Mucosa of stomach (tissue), 1 donor: ENCODE results near the gene RGS14.

Source experiments
- H3K27me3 ChIP-seq: one replicate; pipeline ENCODE4 v1.7.0; 2013; ENCODE audit warnings: mild to moderate bottlenecking, low read length; ENCODE audit not compliant: control insufficient read depth, insufficient read depth
- H3K36me3 ChIP-seq: one replicate; pipeline ENCODE4 v1.7.0; 2013; ENCODE audit warnings: low read length; ENCODE audit not compliant: control insufficient read depth, insufficient read depth
- H3K4me1 ChIP-seq: one replicate; pipeline ENCODE4 v1.7.0; 2013; ENCODE audit warnings: mild to moderate bottlenecking, low read length; ENCODE audit not compliant: control insufficient read depth, insufficient read depth
- H3K4me3 ChIP-seq: one replicate; pipeline ENCODE4 v1.7.0; 2013; ENCODE audit warnings: low read length
- H3K9ac ChIP-seq: one replicate; pipeline ENCODE4 v1.7.0; 2013; ENCODE audit warnings: mild to moderate bottlenecking, low read length, moderate library complexity
- H3K9me3 ChIP-seq: one replicate; pipeline ENCODE4 v1.7.0; 2013; ENCODE audit warnings: mild to moderate bottlenecking, low read length, moderate library complexity; ENCODE audit not compliant: control insufficient read depth
- donor health status: Pancreatic carcinoma.

Gene RGS14, protein sequence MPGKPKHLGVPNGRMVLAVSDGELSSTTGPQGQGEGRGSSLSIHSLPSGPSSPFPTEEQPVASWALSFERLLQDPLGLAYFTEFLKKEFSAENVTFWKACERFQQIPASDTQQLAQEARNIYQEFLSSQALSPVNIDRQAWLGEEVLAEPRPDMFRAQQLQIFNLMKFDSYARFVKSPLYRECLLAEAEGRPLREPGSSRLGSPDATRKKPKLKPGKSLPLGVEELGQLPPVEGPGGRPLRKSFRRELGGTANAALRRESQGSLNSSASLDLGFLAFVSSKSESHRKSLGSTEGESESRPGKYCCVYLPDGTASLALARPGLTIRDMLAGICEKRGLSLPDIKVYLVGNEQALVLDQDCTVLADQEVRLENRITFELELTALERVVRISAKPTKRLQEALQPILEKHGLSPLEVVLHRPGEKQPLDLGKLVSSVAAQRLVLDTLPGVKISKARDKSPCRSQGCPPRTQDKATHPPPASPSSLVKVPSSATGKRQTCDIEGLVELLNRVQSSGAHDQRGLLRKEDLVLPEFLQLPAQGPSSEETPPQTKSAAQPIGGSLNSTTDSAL

DNA sequence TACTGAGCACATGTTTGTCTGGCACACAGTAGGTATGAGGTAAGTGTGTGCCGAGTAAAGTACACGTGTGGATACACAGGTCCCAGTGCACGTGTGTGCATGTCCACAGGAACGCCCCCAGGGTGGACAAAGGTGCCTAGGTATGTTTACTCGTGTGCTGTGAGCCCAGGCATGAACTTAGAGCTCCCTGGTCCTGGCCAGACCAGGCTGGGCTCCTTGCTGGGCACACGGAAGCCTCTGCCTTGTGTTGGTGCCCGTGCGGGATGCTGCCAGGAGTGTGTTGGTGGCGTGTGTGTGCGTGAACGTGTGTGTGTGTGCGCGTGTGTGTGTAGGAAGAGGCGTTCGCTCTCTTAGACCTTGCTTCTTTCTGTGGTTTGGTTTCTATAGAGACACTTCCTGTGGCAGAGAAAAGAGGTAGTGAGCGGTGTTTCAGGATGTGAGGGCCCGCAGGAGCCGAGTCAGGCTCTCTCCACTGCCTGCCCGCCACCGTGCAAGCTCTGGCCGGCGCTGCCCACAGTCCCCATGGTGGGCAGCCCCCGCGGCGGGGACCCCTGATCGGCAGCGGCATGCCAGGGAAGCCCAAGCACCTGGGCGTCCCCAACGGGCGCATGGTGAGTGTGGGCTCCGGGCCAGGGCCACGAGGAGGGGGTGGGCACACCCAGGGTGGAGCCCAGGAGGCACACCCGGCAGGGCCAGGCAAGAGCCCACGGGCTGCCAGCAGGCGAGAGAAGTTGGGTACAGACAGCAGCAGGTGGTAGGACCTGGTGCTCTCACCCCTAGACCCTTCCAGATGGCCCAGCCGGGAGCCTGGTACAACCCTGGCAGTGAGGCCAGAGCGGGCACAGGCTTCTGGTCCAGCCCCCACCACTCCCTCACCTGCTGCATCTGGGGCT is at the start of gene RGS14:
RGS14 (plus strand) TSS at position 466 of the 893 bp plus-strand sequence; CDS start at position 567, 101 bp downstream.
- Histone ChIP-seq H3K36me3 (no peaks in the 10 kb centered on the region), H3K4me1 (peaks cover 34% of the 10 kb centered on the region), H3K9me3 (no peaks in the 10 kb centered on the region), H3K27me3 (no peaks in the 10 kb centered on the region), H3K9ac (peak within 1 kb of the TSS; percentile 51), H3K4me3 (peak within 1 kb of the TSS; percentile 7)

DNA sequence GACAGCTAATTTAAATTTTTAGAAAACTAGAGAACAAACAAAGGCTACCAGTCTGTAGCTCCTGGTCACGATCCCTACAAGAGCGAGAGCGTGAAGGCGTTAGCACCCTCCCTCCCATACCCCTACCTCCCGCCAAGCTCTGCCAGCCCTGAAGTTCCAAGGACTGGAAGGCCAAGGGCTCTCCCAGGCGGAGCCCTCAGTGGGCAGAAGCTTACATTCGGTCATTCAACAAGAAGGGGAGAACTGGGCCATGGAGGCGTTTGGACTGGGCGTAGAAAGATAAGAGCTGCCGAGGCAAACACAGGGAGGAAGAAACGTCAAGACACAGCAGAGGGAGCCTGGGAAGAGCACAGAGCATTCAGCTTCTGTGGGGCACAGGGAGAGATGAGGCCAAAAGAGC is 49.0 kb upstream of the RGS14 start:
- Histone ChIP-seq H3K36me3 (peaks cover 3% of the 10 kb centered on the region), H3K4me3 (no peak overlapping the region), H3K9ac (no peak overlapping the region), H3K9me3 (no peaks in the 10 kb centered on the region), H3K27me3 (no peaks in the 10 kb centered on the region), H3K4me1 (peaks cover 36% of the 10 kb centered on the region)

DNA sequence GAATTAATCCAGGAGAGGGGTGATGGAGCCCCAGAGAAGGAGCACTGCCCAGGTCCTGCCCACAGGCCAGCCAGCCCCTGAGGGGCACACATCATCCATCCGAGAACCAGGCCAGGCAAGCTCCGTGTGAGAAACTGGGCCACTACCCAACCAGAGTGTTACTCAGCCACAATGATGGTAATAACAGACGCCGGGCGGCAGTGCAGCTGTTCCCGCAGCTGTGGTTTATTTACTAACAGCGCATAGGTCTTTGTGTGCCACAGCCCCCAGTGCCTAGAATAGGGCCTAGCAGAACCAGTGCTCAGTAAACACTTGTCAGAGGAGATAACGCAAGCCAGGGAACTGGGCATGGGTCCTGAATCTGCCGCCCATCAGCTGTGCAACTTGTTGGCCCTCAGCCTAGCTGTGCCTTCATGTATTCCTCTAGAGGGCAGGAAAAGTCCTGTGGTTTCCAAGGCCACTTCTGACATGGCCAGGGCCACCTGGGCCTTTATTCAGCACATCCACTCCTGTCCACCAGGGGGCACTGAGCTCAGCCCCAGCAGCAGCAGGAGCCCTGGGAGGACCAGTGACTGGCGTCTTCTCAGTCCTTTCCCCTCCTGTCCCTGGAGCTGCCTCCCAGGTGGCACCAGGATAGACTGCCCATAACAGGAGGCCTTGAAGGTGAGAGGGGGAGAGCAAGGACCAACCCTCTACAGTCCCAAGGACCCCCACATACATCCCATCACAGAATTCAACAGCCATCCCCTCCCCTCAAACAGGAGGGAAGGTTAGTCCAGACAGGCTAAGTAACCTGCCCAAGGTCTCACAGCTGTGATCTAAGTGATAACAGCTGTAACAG is 48.2 kb upstream of the RGS14 start:
- no peak overlapping the region for H3K4me3 ChIP-seq
- H3K9ac ChIP-seq = no peak overlapping the region
- H3K36me3 ChIP-seq = peaks cover 3% of the 10 kb centered on the region
- H3K4me1 ChIP-seq = peaks cover 32% of the 10 kb centered on the region
- H3K9me3 ChIP-seq = no peaks in the 10 kb centered on the region
- no peaks in the 10 kb centered on the region for H3K27me3 ChIP-seq

DNA sequence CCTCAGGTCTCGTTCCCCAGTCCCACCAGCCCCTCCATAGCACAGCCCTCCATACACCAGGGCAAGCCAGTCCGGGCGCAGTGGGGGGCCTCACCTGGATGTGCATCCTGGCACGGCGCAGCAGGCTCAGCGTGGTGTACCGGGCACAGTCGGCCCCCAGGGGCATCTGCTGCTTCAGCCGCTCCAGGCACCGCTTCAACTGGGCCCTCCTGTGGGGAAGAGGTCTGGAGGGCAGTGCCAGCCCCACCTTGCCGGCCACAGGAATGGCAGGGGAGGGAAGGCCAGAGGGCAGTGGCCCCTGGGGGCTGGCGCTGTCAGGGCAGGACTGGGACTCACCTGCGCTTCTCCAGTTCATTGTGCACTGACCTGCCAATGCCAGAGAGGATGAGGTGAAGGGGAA is 47.4 kb upstream of the RGS14 start:
- H3K9me3 ChIP-seq = no peaks in the 10 kb centered on the region
- H3K36me3 ChIP-seq = no peaks in the 10 kb centered on the region
- H3K27me3 ChIP-seq = no peaks in the 10 kb centered on the region
- H3K4me1 ChIP-seq = peaks cover 25% of the 10 kb centered on the region
- peak overlapping the region; percentile 28 for H3K9ac ChIP-seq
- H3K4me3 ChIP-seq = no peak overlapping the region

DNA sequence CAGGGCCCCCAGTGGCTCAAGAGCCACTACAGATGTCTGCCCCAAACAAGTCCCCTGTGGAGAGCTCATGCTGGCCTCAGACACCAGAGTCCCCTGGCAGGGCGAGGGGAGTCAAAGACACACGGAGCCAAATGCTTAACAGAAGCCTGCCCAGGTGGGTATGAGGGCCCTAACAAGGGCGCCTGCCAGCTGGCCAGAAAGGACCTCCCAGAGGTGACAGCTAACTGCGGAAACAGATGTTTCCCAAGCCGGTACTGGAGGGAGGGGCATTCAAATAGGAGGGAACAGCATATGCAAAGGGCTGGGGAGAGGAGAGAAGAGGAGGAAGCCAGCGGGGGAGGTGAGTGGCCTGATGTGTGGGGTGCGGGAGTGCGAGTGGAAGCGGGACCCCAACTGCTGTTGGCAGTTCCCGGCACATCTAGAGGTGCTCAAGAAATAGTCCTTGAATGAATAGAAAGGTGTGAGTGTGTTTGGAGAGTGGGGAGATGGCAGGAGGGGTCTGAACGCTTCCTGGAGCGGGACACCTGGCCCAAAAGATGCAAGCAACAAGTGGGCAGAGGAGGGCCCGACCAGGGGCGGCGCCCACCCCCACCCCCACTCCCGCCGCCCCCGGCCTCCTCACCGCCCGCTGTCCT is 46.9 kb upstream of the RGS14 start:
- no peaks in the 10 kb centered on the region for H3K36me3 ChIP-seq
- H3K27me3 ChIP-seq = no peaks in the 10 kb centered on the region
- no peaks in the 10 kb centered on the region for H3K9me3 ChIP-seq
- H3K4me3 ChIP-seq = no peak overlapping the region
- H3K4me1 ChIP-seq = peaks cover 19% of the 10 kb centered on the region
- H3K9ac ChIP-seq = peak overlapping the region; percentile 28

DNA sequence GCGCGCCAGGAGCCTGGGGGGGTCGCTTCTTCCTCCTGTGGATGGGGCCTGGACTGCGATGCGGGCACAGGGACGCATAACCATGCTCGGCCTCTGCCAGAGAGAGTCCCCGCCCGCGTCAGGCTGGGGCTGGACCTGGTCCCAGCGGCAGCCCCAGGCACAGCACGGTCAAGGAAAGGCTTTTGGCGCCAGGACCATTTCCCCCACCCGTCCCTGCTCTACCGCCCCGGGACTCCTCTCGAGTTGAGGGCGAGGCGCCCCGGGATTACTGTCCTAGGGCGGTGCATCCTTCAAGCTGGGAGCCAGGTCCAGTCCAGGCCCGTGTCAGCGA is 46.4 kb upstream of the RGS14 start:
- Histone ChIP-seq H3K36me3 (no peaks in the 10 kb centered on the region), H3K27me3 (no peaks in the 10 kb centered on the region), H3K9me3 (no peaks in the 10 kb centered on the region), H3K4me1 (peaks cover 19% of the 10 kb centered on the region), H3K4me3 (no peak overlapping the region), H3K9ac (peak overlapping the region; percentile 43)

DNA sequence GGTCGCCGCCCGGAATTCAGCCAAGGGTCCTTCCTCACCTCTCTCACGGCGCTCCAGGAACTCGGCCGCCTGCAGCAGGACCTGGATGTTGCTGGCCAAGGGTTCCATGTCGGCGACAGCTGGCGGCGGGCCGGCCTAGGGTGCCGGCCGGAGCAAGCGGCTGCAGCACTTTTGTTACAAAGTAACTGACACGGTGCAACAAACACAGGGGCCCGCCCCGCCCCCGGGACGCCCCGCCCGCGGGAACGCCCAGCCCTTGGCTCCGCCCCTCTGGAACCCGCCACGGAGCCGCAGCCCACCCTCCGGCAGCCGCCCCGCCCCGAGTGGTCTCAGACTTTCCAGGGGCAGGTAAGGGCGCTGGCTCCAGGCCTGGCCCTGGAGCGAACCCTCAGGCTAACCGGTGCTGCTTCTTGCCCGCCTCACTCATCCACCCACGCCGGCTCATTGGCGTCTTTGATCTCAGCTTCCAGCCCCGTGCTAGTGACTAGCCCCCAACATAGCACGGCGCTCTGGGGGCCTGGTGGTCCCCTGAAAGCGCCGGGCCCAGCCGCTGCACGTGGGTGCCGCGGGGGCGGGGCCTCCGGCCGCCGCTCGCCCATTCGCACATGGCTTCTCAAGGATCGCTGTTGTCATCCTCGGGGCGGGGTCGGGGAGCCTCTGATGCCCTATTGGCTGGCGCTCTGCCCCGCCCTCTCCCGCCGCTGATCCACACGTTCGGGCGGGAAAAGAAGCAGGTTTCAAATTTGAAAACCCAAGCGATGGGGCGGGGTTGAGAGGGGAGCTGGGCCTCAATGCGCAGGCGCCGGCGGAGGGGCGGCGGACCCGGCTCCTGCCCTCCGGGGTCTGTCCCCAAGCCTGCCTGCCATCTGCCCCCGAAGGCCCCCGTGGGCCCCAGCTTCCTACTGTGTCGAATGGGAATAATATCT is 45.7 kb upstream of the RGS14 start, which contains the start of gene MXD3:
MXD3 (minus strand) TSS at position 176 of the 926 bp plus-strand sequence; CDS start at position 108, 68 bp downstream.
- Histone ChIP-seq H3K9me3 (no peaks in the 10 kb centered on the region), H3K9ac (peak within 1 kb of the TSS; percentile 43), H3K27me3 (no peaks in the 10 kb centered on the region), H3K4me3 (peak within 1 kb of the TSS; percentile 41), H3K36me3 (no peaks in the 10 kb centered on the region), H3K4me1 (peaks cover 19% of the 10 kb centered on the region)

DNA sequence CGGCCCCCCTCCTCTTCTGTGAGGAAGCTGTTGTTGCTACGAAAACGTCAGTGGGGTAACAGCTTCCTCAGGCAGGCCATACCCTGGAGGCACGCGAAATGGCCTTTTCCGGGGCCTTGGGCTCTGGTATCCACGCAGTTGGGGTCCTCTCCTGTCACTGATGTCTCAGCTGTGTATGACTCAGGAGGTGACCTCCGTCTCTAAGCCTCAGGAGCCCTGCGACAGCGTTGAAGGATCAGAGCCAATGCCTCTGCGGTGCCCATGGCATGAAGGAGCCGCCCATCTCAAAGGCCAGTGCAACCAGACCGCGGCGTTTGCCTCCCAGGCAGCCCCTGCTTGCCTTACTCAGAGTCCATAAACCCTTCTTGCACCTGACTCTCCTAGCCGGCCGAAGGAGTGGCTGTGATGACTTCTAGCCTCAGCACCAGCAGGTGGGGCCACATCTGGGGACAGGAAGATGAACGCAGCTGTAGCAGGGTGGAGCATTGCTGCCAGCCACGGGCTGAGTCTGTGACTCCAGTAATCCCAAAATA is 45.0 kb upstream of the RGS14 start:
- Histone ChIP-seq H3K36me3 (no peaks in the 10 kb centered on the region), H3K4me1 (peaks cover 19% of the 10 kb centered on the region), H3K9me3 (no peaks in the 10 kb centered on the region), H3K4me3 (no peak overlapping the region), H3K9ac (peak overlapping the region; percentile 41), H3K27me3 (no peaks in the 10 kb centered on the region)

DNA sequence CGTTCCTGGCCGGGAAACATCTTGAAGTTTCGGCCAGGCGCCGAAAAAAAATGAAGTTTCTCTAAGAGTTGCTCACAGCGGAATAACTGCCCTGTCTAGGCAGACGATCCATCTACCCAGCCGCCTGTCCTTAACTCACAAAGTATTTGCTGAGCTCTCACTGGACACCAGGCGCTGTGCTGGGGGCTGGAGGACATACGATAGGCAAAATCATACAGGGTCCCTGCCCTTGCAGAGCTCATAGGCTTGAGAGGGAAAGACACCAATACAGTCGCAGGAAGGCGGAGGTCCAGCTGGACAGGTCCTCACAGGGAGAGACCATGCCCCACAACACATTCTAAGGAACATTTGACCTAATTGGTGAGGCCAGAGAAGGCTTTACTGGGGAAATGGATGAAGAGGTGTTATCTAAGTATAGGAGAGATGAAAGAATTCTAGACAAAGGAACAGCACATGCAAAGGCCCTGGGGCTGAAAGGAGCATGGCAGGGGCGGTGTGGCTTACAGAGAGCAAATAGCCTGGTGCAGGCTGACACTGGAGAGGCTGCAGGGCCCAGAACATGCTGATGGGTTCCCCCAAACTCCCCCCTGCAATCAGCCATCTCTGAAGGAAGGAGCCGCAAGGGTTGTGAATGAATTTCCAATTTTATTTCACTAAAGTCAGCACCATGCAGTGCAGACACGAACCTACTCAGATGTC is 44.0 kb upstream of the RGS14 start:
- H3K27me3 ChIP-seq = no peaks in the 10 kb centered on the region
- no peaks in the 10 kb centered on the region for H3K9me3 ChIP-seq
- no peak overlapping the region for H3K4me3 ChIP-seq
- H3K9ac ChIP-seq = no peak overlapping the region
- no peaks in the 10 kb centered on the region for H3K36me3 ChIP-seq
- H3K4me1 ChIP-seq = peaks cover 19% of the 10 kb centered on the region
